ENCODE data around the gene LONRF2.

The LONRF2 gene

DNA sequence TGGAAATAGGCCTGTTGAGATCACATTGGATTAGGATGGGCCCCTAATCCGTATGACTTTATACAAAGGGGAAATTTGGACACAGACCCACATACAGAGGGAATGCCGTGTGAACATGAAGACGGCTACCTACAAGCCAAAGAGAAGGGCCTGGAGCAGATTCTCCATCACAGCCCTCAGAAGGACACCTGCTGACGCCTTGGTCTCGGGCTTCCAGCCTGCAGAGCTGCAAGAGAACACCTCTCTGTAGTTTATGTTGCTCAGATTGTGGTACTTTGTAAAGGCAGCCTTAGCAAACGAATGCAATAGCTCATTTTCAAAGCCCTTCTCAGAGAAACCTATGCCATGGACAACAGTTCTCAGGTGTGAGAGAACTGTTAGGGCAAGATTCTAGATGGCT, 86.1 kb downstream of the LONRF2 start:
- DNase-seq (ENCODE audit: low read depth in 2 of 2): no peak

DNA sequence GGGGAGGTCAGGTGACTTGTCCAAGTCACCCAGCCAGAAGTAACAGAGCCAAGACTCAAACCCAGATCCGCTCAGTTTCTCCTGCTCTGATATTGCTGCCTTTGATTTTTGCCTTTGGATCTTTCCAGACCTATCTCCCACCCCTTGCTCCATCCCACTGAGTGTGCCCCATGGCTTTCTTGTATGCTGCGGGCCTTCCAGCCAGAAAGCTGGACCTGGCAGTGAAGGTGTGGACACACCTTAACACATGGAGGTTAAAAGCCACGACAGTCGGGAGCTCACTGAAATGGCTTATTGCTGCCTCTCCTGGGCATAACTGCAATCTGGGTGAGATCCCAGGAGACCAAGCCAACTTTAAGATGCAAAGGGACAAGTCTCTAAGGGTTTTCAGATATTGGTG, 86.7 kb downstream of the LONRF2 start:
- no peak for DNase-seq (ENCODE audit: low read depth in 2 of 2)

DNA sequence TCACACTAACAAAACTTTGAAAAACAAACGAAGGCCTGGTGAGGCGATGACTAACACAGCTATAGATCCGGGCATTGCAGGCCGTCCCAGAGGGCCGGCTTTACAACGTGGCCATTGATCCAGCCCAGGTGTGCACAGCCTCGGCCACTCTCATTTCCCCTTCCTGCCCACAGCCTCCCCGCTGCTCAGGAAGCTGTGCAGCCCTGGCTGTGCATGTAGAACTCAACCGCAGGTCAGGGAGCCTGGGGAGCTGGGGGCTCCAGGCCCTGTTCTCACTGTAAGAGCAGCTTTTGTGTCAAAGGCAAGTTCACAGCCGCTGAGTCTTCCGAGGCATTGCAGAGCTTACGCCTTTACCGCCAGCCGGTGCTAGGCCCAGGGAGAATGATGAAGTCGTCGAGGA, 87.2 kb downstream of the LONRF2 start:
- peak in 1 of 2 donors; percentile 4 for DNase-seq (ENCODE audit: low read depth in 2 of 2)

DNA sequence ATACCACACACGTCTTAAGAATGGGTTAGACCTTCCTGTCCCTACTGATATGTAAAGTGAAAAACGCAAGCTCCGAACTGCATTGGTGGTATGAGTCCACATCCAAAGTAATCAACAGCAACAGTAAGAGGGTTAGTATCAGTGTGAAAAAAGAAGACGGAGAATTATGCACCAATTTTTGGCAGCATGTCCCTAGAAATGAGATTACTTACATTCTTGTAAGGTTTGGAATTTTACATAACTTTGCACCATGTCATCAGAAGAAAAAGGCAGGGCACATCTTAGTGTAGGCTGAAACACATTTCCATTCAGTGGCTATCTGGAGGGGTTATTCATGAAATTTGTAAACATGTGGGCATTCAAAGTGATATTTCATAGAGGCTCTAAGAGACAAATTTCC, 88.2 kb downstream of the LONRF2 start:
- DNase-seq (ENCODE audit: low read depth in 2 of 2): no peak

DNA sequence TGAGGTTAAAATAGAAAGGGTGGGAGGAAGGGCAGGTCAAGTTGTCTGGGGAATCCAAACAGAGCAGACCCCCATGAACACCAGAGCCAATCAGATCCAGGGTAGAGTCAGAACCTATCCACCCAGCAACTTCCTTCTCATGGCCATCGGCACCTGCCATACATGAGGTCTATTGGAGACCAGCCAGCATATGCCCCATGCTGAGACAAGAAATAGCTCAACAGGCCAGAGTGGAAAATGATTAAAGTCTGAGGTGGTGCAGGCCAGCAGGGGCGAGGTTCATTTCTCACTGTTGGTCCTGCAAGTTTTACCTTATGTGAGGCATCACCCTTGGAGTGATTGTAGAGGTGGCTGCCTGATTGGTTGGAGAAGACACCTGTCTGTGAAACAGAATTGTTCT, 89.2 kb downstream of the LONRF2 start:
- DNase-seq (ENCODE audit: low read depth in 2 of 2): no peak

DNA sequence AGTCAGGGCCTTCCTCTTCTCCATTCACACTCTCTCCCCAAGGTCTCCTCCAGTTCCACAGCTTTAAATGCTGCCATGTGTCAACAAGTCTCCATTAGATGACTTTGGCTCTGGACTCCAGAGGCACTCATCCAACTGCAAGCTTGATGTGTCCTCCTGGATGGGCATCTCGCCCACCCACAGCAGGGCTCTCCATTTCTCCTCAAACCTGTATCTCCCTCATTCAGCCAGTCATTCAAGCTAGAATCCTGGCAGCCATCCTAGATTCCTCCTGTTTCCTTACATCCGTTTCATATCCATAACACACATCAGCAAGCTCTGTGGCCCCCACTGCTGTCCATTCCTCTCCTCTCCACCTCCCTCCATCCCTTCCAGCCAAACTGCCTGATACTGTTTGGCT, 91.5 kb downstream of the LONRF2 start:
- DNase-seq (ENCODE audit: low read depth in 2 of 2): no peak

DNA sequence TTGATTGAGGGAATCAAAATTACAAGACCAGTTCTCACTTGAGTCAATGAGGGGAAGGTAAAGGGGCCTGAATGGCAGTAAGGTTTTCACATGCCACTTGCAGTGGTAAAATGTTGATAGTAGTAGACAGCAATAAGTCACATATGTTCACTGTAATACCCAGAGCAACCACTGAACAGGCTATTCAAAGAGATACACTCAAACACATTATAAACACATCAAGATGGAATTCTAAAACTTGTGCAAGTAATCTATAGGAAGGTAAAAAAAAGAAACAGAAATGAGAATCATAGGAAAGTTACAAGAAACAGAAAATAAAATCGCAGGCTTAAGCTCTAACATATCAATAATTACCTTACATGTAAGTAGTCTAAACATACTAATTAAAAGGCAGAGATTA, 93.3 kb downstream of the LONRF2 start:
- no peak for DNase-seq (ENCODE audit: low read depth in 2 of 2)

DNA sequence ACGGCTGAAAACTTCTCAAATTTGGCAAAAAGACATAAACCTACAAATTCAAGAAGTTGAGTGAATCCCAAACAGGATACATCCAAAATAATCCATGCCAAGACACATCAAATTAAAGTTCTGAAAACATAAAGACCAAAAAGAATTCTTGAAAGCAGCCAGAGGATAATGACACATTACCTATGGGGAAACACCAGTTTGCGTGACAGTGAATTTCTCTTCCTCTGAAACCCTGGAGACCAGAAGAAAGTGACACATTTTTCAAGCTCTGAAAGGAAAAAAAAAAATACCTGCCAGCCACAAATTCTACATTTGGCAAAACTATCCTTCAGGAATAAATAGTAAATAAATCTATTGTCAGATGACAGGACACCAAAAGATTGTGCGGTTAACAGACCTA, 93.9 kb downstream of the LONRF2 start:
- DNase-seq (ENCODE audit: low read depth in 2 of 2): no peak

DNA sequence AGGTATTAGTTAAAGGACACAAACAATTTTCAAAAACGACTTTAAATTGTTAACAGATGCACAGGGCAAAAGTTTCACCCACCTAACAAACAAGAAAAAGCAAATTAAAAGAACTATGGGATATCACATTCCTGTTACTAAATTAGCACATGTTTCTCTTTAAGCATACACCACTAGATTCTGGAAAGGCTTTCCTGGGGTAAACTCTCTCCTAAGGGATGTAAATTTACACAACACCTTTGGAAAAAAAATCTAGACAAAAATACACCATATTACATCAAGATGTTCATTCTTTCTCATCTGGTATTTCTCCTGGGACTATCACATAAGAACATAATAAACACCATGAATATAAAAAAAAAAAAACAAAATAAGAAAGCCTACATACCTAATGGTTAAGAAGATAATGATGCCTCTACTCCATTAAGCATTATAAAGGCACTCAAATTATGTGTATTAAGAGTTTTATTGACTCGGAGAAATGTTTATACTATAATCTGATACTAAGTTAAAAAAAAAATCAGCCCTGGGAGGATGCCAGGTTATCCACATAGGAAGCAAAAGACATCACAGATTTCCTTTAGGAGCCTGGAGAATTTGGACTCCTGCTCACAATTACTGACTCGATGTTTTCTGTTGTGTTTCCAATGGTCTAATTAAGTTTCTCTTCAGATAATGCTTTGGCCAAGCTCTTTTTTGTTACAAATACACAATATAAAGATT, 97.2 kb downstream of the LONRF2 start:
- DNase-seq (ENCODE audit: low read depth in 2 of 2): no peak

DNA sequence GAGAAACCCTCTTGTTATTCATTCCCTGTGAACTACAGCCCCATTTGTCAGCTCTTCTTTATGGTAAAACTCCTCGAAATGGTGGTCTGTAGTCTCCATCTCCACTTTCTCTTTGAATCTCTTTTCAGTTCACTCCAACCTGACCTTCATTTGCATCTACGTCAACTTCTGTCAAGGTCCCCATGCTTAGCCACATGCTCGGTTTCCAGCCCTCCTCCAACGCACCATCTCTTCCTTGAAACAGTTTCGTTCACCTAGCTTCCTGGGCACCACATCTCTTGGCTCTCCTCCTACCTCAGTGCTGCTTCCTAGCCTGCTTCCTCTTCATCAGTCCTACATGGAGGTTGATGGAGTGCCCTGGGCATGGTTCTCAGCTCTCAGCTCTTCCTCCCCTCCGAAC, 98.8 kb downstream of the LONRF2 start:
- no peak for DNase-seq (ENCODE audit: low read depth in 2 of 2)

Data from stimulated activated CD8-positive, alpha-beta memory T cell treated with anti-CD3 and anti-CD28 coated beads, Interleukin-2, amount 100 ng/mL, for 1 hour (primary cell).